HL-60 (cell line): ENCODE results near the gene CHTOP.

Experiments
- GABPA ChIP-seq: IDR thresholded peaks from 2 replicates; pipeline ENCODE4 v1.6.1; 2012; ENCODE audit warnings: low read depth
- POLR2AphosphoS5 ChIP-seq: IDR thresholded peaks from 2 replicates; pipeline ENCODE4 v1.6.1; 2012; ENCODE audit warnings: low read depth
- REST ChIP-seq: IDR thresholded peaks from 2 replicates; pipeline ENCODE4 v1.6.1; 2012; ENCODE audit warnings: low read depth; ENCODE audit not compliant: insufficient replicate concordance
- SPI1 ChIP-seq: IDR thresholded peaks from 2 replicates; pipeline ENCODE4 v1.6.1; 2012; ENCODE audit warnings: low read depth, mild to moderate bottlenecking, borderline replicate concordance
- TF ChIP-seq, protein P1 (sequence below): IDR thresholded peaks from one replicate; pipeline ENCODE4 v1.5.1; 2011; ENCODE audit warnings: low read length, control low read depth, inconsistent platforms; ENCODE audit not compliant: insufficient read depth

- TF ChIP-seq, protein P1, sequence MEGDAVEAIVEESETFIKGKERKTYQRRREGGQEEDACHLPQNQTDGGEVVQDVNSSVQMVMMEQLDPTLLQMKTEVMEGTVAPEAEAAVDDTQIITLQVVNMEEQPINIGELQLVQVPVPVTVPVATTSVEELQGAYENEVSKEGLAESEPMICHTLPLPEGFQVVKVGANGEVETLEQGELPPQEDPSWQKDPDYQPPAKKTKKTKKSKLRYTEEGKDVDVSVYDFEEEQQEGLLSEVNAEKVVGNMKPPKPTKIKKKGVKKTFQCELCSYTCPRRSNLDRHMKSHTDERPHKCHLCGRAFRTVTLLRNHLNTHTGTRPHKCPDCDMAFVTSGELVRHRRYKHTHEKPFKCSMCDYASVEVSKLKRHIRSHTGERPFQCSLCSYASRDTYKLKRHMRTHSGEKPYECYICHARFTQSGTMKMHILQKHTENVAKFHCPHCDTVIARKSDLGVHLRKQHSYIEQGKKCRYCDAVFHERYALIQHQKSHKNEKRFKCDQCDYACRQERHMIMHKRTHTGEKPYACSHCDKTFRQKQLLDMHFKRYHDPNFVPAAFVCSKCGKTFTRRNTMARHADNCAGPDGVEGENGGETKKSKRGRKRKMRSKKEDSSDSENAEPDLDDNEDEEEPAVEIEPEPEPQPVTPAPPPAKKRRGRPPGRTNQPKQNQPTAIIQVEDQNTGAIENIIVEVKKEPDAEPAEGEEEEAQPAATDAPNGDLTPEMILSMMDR = no peak
- TF ChIP-seq REST (no peak), POLR2AphosphoS5 (no peak), GABPA (no peak), SPI1 (no peak)
These were observed 34.0 kb upstream of the CHTOP start for GRCh38 chr1:153599847-153600246.
